ENCODE results near the gene MYO3A. TPM values are rescaled to one million over a fixed set of nuclear protein-coding genes. Genes with fewer than 3 reads are reported as not detected.

Gene MYO3A
- total RNA-seq, 2 donors from 2014 or later: 33.9 to 37.6 TPM

GRCh38 chr10:25934621-25935139, 651 bp downstream of the MYO3A start:
- peak; percentile 85 for DNase-seq
- Histone ChIP-seq H3K27ac (ENCODE audit: low read depth, low read length) (no peak overlapping the region), H3K36me3 (ENCODE audit: control insufficient read depth, insufficient read depth, low read length) (peaks cover 9% of the 10 kb centered on the region), H3K9me3 (ENCODE audit: control insufficient read depth, low read length) (no peaks in the 10 kb centered on the region), H3K27me3 (ENCODE audit: control insufficient read depth, insufficient read depth, low read length, poor library complexity, severe bottlenecking) (no peaks in the 10 kb centered on the region), H3K4me1 (ENCODE audit: control insufficient read depth, insufficient read depth, low read length) (peaks cover 2% of the 10 kb centered on the region), H3K9ac (ENCODE audit: extremely low read depth, low read length, poor library complexity, severe bottlenecking) (peak overlapping the region; percentile 71), H3K4me3 (ENCODE audit: low read length) (peak overlapping the region; percentile 84)
- Mint-ChIP-seq H3K36me3 (ENCODE audit: low read depth) (no peaks in the 10 kb centered on the region), H3K4me3 (peak overlapping the region; percentile 93), H3K4me1 (peaks cover 18% of the 10 kb centered on the region), H3K27me3 (ENCODE audit: insufficient read depth) (no peaks in the 10 kb centered on the region), H3K27ac (peak overlapping the region; percentile 96), H3K9me3 (no peaks in the 10 kb centered on the region)
- 1 to 3% methylated on average over 11 to 35 of the region's 35 CpGs for WGBS, 2 experiments (ENCODE audit: insufficient coverage in 1 of 2, insufficient read length in 1 of 2)
- TF ChIP-seq CTCF (conservative IDR thresholded peaks at IDR 0.05): peak; percentile 83

GRCh38 chr10:25938405-25938804, 4.4 kb downstream of the MYO3A start:
- Mint-ChIP-seq H3K27ac (no peak overlapping the region), H3K27me3 (ENCODE audit: insufficient read depth) (no peaks in the 10 kb centered on the region), H3K4me3 (no peak overlapping the region), H3K9me3 (no peaks in the 10 kb centered on the region), H3K4me1 (peaks cover 16% of the 10 kb centered on the region), H3K36me3 (ENCODE audit: low read depth) (peaks cover 6% of the 10 kb centered on the region)
- Histone ChIP-seq H3K4me3 (ENCODE audit: low read length) (no peak overlapping the region), H3K27me3 (ENCODE audit: control insufficient read depth, insufficient read depth, low read length, poor library complexity, severe bottlenecking) (no peaks in the 10 kb centered on the region), H3K9ac (ENCODE audit: extremely low read depth, low read length, poor library complexity, severe bottlenecking) (no peak overlapping the region), H3K4me1 (ENCODE audit: control insufficient read depth, insufficient read depth, low read length) (peaks cover 2% of the 10 kb centered on the region), H3K9me3 (ENCODE audit: control insufficient read depth, low read length) (no peaks in the 10 kb centered on the region), H3K36me3 (ENCODE audit: control insufficient read depth, insufficient read depth, low read length) (peaks cover 20% of the 10 kb centered on the region), H3K27ac (ENCODE audit: low read depth, low read length) (no peak overlapping the region)
- no peak for TF ChIP-seq CTCF (conservative IDR thresholded peaks at IDR 0.05)
- no peak for DNase-seq

- peaks cover 27% of the 10 kb centered on the region for H3K9me3 ChIP-seq (ENCODE audit: control insufficient read depth, low read length)
- peaks cover 28% of the 10 kb centered on the region for H3K36me3 ChIP-seq (ENCODE audit: control insufficient read depth, insufficient read depth, low read length)
- Mint-ChIP-seq H3K9me3 (peaks cover 15% of the 10 kb centered on the region), H3K36me3 (ENCODE audit: low read depth) (peaks cover 40% of the 10 kb centered on the region), H3K27me3 (ENCODE audit: insufficient read depth) (no peaks in the 10 kb centered on the region), H3K4me3 (no peak overlapping the region), H3K27ac (no peak overlapping the region), H3K4me1 (peaks cover 2% of the 10 kb centered on the region)
- DNase-seq: no peak
- no peaks in the 10 kb centered on the region for H3K4me1 ChIP-seq (ENCODE audit: control insufficient read depth, insufficient read depth, low read length)
- WGBS, 2 experiments (ENCODE audit: insufficient coverage in 1 of 2, insufficient read length in 1 of 2): 80 to 94% methylated on average over 1 to 2 of the region's 2 CpGs
- H3K27me3 ChIP-seq (ENCODE audit: control insufficient read depth, insufficient read depth, low read length, poor library complexity, severe bottlenecking): no peaks in the 10 kb centered on the region
- no peak overlapping the region for H3K9ac ChIP-seq (ENCODE audit: extremely low read depth, low read length, poor library complexity, severe bottlenecking)
- H3K27ac ChIP-seq (ENCODE audit: low read depth, low read length): no peak overlapping the region
- H3K4me3 ChIP-seq (ENCODE audit: low read length): no peak overlapping the region
- TF ChIP-seq CTCF (conservative IDR thresholded peaks at IDR 0.05): no peak
These were observed 10.7 kb downstream of the MYO3A start for GRCh38 chr10:25944771-25945170.

Measured in endodermal cell (in vitro differentiated cells).